HG02938 (cell line): ENCODE measurements around the gene GLB1L2.
"Not testable (repeated sequence)": the region's sequence is repeated elsewhere in the genome, so short reads cannot be mapped to it uniquely, and the experiment has no call there.

ENCODE experiments used
- ATAC-seq: cut with Tn5 transposase; IDR thresholded peaks from one replicate; pipeline ENCODE4 v1.9.1; 2021; ENCODE audit warnings: mild to moderate bottlenecking, moderate library complexity; ENCODE audit not compliant: unreplicated experiment

Gene GLB1L2

DNA sequence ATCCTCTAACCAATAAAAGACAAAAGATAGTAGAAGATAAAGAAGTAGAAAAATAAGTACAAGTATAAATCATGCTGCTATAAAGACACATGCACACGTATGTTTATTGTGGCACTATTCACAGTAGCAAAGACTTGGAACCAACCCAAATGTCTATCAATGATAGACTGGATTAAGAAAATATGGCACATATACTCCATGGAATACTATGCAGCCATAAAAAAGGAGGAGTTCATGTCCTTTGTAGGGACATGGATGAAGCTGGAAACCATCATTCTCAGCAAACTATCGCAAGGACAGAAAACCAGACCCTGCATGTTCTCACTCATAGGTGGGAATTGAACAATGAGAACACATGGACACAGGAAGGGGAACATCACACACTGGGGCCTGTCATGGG lies 10.4 kb upstream of the GLB1L2 start:
- ATAC-seq, result not testable (repeated sequence)

DNA sequence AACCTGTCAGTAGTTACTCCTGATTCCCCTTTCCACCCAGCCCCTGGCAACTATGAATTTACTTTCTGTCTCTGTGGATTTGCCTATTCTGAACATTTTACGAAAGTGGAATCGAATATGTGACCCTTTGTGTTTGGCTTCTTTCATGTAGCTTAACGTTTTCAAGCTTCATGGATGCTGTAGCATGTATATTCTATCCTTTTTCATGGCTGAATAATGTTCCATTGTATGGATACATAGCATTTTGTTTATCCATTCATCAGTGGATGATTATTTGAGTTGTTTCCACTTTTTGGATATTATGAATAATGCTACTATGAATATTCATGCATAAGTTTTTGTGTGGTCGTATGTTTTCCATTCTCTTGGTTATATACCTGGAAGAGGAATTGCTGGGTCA lies 9.2 kb upstream of the GLB1L2 start:
- ATAC-seq, result no peak

DNA sequence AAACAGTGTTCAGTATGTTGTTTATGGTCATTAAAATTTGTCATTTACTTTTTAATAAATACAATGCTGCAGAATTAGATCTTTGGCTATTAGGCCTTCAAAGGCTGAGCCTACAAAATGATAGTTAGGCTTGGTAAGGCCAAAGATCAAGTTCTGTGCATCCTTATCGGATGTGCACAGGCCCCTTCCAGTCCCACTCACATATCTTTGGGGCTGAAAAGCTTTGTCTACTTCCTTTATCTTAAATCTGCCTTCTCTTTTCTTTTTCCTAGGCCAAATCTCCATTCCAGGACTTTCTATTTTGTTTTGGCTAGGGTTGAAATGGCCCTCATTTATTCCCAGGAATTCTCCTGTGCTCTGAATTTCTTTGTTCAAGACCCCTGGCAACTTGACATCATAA lies 3.4 kb upstream of the GLB1L2 start:
- no peak for ATAC-seq

DNA sequence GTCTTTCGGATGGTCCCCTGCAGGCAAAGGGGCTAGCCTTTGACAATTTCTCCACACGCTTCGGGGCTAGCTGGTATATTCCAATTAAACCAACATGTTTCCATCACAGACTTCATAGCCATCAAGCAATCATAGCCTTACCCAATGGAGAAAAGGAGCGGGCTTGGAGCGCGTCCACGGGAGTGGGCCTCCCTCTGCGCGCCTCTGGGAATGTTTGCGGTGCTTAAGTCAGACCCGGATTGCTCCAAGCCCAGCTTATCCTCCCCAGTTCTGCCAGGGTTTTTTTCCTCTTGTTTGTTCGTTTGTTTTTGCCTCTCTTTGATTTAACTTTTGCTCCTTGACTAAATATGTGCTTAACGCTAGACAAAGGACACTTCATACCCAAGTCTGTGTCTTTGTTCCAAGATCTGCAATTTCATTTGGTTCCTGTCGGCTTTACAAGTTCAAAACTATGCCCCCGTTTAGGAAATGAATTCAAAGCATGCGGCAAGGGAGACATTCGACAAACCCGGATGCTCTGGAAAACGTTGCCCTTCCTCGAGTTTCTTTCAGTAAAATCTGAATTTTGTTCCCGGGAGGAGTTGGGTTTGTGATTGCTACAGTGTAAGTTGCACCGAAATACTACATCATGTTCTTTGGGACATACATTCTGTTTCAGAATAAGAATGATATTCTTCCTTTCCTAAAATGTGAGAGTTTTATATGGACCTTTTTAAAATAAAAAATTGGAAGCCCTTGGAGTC lies 1.0 kb upstream of the GLB1L2 start:
- no peak for ATAC-seq

DNA sequence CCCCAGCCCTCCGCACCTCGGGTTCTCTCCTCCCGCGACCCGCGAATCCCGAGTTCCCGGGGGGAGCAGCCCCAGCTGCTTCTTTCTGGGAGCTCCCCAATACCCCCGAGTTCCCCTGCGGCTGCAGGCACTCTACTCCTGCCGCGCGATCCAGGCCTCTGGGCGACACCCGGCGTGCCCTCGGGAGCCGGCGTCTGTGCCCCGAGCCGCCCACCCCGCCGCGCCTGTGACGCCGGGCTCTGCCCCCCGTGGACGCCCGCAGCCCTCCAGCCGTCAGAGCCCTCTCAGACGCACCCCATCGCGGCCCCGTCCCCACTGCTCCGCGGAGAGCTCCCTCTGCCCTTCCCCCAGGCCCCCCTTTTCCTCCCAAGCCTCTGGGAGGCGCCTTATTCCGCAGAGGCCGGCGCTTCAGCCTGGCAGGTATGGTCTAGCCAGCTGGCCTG lies 422 bp downstream of the GLB1L2 start:
- ATAC-seq, result no peak

DNA sequence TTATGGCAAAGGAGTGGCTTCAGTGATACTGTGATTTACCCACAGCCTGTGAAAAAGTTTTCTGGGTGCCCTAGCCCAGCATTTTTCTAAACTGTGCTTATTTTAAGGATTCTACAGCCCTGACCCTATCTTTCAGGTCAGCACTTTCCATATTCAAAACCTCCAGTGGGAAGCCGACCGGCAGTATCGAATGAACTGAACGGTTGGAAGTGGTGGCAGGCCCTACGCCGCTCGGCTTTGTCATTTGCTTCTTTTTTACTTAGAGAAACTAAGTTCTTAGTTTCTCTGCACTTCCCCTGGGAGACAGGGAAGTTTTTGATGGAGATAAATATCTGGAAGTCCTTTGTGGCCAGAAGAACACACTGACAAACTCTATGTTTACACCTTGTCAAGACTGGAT lies 994 bp downstream of the GLB1L2 start:
- ATAC-seq, result no peak

DNA sequence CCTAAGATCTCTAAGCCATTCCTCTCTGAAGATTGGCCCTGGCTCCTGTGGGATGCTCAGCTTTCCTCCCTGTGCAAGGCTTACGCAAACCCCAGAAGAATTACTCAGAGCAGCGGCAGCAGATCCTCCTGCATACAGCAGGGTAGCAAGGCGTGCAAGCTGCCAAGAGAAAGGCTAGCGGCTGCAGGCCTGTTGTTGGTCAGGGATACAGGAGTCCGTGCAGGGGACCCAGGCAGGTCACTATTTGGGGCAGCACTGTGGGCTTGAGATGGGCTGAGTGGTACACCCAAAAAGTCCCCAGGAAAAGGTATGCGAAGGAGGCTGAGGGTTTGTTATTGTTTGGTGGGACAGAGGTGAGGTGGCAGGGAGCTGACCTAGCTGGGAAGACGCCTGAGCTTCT lies 1.5 kb downstream of the GLB1L2 start:
- no peak for ATAC-seq

DNA sequence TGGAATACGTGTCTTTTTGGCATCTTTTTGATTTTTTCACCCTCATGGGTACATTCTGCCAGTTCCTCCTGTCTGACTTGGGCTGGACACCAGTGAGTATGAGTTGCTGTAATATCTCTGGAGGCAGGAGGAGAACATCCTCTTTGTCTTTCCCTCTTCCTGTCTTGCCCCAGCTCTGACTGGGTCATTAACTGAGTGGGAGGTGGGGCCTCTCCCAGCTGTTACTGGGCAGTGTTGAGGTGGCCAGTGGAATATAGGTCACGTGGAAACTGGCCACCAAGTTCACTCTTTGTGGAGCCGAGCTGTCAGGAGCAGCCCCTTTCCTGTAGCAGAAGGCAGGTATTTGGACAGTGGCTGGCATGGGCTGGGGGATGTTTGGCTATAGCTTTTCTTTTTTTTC lies 2.2 kb downstream of the GLB1L2 start:
- no peak for ATAC-seq

DNA sequence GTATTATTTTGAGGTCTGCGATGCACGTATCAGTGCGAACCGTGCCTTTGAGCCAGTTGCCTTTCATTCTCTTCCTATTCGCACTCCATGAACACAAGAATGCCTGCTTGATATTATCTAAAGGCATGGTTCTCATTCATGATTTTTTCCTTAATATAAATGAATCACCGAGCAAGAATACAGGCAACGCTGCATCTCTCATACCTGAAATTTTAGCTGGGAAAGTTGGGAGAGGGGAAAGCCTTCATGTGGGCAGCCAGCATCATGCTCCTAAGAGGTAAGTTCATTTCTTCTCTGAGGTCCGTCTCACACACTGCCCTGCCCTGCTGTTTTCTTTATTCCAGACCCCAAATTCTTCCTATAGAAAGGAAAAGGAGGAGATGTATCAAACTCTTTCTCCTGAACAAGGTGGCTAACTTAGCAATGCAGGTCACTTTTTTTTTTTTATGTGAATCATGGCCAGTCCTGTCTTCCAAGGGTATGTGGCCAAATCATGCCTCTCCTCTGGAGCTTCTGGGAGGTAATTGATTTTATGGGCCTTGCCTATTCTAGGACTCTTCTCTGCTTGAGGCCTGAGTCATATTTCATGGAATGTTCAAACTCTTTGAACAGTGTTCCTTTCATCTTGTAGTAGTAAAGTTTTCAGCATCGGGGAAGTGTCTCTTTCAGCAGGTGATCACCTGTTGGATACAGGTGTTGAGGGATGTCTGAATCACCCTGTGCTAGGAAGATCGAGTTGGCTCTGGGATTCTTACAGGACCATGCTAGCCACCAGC lies 3.2 kb downstream of the GLB1L2 start:
- no peak for ATAC-seq

DNA sequence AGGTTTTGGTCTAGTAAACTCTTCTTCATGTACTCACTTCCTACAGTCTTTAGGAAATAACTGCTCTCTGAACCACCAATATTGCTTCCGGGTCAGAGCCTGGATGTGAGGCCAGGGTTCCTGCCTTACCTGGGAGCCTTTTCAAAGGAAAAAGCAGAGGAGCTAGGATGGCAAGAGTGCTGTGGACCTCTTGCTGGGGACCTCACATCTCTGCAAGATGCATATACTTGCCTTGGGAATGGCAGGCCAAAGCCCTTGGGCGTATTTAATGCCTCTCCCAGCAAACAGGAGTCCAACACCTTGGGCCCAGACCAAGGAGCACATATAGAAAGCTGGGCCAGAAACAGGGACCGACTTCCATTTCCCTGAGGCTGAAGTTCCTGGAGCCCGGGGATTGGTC lies 5.3 kb downstream of the GLB1L2 start:
- ATAC-seq, result no peak

DNA sequence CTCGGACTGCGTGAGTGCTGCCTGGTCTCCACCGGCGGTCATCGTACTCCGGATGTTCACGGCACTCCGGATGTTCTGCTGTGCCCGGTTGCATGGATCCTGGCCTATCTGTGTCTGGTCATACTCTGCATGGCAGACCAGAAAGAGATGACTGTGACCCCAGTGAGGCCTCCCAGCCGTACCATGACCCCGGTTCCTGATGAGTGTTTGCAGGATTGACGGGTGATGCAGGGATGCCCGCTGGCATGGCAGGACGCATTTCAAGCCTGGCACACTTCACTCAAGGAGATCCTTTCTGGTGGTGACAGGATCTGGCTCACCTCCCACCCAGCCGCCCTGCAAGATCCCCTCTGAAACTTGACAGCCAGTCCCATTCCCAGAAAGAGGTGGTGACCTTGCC lies 6.3 kb downstream of the GLB1L2 start:
- ATAC-seq, result no peak

DNA sequence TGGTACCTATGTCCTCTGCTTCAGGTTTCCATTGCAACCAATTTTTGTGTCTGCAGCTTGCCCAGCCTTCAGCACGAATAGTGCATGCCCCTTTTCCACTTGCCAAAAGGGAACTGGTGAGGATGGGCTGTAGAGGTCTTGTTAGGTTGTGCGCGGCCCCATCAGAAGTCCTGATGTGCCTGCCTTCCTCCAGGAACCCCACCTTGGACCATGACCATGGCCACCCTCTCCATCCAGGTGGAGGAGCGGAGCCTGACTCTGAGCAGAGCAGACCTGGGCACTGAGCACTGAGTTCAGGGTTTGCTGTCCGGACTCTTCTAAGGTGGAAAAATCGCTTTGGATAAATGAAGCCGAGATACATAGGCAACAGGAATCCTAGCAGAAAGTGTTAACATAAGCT lies 6.9 kb downstream of the GLB1L2 start:
- ATAC-seq, result no peak

DNA sequence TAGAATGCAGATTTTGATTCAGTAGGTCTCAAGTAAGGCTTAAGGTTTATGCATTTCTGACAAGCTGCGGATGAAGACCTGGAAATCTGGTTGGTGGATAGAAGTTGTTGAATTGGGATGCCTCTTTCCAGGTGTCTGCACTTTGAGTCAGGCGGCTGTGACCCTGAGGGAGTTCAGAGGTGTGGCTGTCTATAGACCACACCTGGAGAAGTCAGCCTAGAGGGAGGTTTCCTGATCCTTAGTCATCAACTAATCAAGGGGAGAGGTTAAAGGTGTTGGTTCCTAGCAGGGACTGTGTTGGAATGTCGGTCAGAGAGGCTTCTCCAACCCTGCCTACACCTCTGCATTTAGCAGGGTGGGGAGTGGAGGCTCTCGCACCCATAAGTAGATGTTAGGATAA lies 8.0 kb downstream of the GLB1L2 start:
- ATAC-seq, result no peak

DNA sequence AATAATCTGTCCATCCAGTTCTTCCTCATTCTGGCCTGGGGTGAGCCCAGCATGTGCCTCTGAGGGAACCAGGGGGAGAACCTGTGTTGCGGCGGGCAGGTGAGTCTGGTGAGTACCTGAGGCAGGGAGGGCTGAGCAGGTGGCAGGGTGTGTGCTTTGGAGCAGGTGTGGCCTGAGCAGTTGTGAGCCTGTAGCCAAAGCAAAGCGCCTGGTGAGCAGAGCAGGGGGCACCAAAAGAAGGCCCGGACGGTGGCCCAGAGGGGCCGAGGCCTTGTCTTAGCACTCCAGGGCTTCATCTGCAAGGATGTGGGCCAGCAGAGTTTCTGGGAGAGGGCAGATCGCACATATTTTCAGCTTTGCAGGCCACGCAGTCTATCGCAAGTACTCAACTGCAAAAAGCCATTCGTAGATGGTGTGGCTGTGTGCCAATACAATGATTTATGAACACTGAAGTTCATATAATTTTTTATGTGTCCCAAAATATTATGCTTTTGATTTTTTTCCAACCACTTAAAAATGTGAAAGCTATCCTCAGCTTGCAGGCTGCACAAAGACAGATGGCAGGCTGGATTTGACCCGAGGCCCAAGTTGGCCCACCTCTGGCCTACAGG lies 8.7 kb downstream of the GLB1L2 start:
- ATAC-seq, result no peak

DNA sequence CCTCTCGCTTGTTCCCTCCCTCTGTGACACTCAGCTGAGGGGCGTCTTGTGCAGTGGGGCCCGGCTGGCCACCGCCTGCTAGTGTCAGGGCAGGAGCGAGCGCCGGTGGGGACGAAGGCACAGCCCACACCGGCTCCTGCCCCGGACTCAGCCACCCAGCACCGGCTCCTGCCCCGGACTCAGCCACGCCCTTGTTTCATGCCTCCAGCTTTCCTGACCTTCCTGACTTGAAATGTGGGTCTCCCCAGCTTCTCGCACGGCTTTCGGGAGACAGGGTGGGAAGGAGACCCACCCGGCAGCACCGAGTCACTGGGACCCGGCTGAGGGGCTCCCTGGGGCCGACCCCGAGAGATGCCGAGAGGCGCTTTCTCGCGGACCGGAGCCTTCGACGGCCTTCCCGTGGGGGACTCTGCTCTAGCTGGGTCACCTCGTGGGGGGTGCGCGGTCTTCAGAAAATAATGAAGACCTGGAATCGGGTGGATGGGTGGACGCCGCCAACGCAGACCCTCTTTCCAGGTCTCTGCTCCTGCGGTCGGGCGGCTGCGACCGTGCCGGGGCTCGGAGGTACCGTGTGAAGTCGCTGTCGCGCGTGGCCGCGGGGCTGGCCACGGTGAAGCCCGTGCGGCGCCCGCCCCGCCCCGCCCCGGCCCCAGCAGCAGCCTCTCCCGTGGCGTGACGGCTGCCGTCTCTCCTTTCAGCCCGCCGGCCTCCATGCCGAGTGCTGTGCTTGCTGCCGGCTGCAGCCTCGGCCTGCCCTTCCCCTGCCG lies 10.2 kb downstream of the GLB1L2 start:
- no peak for ATAC-seq

DNA sequence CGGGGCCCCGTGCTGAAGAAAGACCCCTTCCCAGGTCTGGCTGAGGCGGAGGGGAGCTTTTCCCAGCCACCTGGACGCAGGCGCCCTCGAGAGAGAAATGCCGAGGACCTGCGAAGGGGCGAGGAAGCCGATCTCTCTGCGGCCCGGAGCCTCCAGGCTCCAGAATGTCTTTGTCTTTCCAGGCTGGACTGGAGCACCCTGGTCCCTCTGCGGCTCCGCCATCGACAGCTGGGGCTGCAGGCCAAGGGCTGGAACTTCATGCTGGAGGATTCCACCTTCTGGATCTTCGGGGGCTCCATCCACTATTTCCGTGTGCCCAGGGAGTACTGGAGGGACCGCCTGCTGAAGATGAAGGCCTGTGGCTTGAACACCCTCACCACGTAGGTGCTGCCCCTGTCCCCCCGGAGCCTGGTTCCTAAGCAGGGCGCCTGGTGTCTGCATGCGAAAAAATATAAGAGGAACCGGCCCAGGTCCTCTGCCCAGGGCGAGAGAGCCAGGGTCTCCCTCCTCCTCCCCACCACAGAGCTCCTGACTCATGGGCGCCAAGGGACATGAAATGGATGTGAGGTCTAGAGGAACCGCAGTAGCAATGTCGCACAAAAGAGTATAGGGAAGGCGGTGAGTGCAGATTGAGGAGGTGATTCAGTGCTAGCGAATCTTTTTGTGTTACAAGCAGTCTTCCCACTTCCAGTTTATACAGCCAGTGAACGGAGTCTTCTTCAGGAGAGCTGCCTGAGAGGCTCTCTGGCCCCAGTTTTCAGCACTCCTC lies 11.0 kb downstream of the GLB1L2 start:
- no peak for ATAC-seq

DNA sequence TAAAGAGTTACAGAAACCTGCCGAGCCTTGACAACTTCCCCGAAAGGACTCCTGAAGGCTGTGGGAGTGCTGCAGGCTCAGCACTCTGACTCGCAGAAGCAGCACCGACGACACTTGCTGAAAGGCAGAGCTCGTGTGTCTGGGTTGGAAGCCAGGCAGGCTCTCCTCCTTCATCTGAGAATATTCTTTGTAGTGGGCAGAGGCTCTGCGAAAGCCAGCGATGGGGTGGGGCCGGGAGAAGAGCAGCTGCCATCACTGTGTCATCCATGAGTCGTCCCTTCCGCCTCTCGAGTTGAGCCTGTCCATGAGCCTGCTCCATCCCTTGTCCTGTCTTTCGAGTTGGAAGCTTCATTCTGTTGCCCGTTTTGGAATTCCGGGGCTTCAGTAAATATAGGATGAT lies 11.9 kb downstream of the GLB1L2 start:
- ATAC-seq, result no peak

DNA sequence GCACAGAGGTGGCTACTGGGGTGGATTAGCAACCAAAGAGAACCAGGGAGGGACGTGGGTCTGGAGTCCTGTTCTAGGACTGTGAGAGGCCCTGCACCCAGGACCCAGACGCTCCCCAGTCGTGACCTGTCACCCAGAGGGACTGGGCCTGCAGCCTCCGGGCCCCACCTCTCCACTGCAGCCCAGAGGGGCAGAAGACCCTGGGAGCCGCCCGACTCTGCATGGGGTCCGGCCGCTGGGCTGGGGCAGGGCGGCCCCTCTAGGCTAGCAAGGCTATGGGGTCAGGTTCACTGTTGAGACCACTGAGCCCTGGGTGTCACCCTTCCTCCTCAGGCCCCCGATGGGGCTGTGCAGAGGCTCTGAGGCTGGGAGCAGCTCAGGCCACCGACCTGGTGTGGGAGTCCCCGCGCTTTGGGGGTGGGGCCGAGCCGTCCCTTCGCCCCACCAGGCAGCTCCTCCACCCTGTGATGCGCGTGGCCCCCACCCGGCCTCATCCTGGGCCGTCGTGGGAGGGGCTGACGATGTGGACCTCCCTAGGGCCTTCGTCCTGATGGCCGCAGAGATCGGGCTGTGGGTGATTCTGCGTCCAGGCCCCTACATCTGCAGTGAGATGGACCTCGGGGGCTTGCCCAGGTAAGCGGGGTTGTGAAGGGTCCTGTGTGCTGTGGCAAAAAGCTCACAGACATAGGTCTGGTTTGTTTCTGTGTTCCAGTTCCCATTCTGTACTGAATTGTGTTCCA lies 12.9 kb downstream of the GLB1L2 start:
- ATAC-seq, result not testable (repeated sequence)

DNA sequence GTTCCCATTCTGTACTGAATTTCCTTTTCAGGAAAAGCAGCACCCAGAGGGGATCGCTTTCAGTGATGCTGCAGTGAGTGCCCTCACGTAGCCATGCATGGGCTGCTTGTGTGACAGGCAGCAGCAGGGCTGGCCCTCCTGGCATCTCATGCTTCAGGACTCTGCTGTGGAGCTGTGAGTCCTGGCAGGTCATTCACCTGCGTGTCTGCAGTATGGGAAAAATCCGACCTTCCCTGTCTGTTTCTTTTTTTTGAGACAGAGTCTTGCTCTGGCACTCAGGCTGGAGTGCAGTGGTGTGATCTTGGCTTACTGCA lies 13.4 kb downstream of the GLB1L2 start:
- no peak for ATAC-seq
